MCF 10A (cell line): ENCODE data around the gene GLP2R. TPM values are rescaled to one million over a fixed set of nuclear protein-coding genes. Genes with fewer than 3 reads are reported as not detected.

Experiments used
- BruUV-seq: library from RNA; stranded (reverse); fragments of 400-500 nt; replicated peaks from 2 replicates; lab custom pipeline; 2021; lab: Mats Ljungman, UMichigan
- CTCF ChIA-PET: fragments of 300-600 bp; sonication (Branson Sonifier 250); formaldehyde crosslinking; extraction: SDS; loops from one replicate; lab custom pipeline; 2021; ENCODE audit warnings: antibody characterized with exemption, inconsistent platforms; lab: Yijun Ruan, JAX
- POLR2A ChIA-PET: fragments of 300-600, 350-650 bp; sonication (Branson Sonifier 250); formaldehyde crosslinking; extraction: SDS; loops from one replicate; lab custom pipeline; 2020; ENCODE audit warnings: antibody characterized with exemption, inconsistent platforms; lab: Yijun Ruan, JAX
- DNase-seq: peaks from one replicate; pipeline ENCODE4 v3.0.0-alpha.2; 2018; ENCODE audit not compliant: unreplicated experiment
- H3K27ac Mint-ChIP-seq: one replicate; pipeline ENCODE4 v1.8.0; 2022; ENCODE audit warnings: mild to moderate bottlenecking, low read depth, mixed read lengths; ENCODE audit not compliant: unreplicated experiment
- H3K27me3 Mint-ChIP-seq: one replicate; pipeline ENCODE4 v1.8.0; 2022; ENCODE audit warnings: mixed read lengths; ENCODE audit not compliant: insufficient read depth, unreplicated experiment
- H3K36me3 Mint-ChIP-seq: one replicate; pipeline ENCODE4 v1.8.0; 2022; ENCODE audit warnings: mild to moderate bottlenecking, moderate library complexity, mixed read lengths; ENCODE audit not compliant: insufficient read depth, unreplicated experiment
- H3K4me1 Mint-ChIP-seq: one replicate; pipeline ENCODE4 v1.8.0; 2022; ENCODE audit warnings: mixed read lengths; ENCODE audit not compliant: insufficient read depth, unreplicated experiment
- H3K4me3 Mint-ChIP-seq: one replicate; pipeline ENCODE4 v1.8.0; 2022; ENCODE audit warnings: mild to moderate bottlenecking, moderate library complexity, mixed read lengths; ENCODE audit not compliant: unreplicated experiment
- H3K9me3 Mint-ChIP-seq: one replicate; pipeline ENCODE4 v1.8.0; 2022; ENCODE audit warnings: mixed read lengths; ENCODE audit not compliant: unreplicated experiment
- CTCF ChIP-seq: fragments of 200-600 bp; IDR thresholded peaks from one replicate; pipeline ENCODE4 v1.8.0; 2022; ENCODE audit warnings: antibody characterized with exemption, mild to moderate bottlenecking; ENCODE audit not compliant: unreplicated experiment
- intact Hi-C: fragments of 100-400 bp; cut with micrococcal nuclease; formaldehyde crosslinking; loops from 2 replicates; pipeline ENCODE4 v1.14.1; 2022
- total RNA-seq: library from RNA; stranded (reverse); gene quantifications from 2 replicates; pipeline ENCODE4 v1.2.3, GENCODE V29; 2022

GLP2R gene
- total RNA-seq, 1 experiment from 2014 or later: 0.09 TPM

DNA sequence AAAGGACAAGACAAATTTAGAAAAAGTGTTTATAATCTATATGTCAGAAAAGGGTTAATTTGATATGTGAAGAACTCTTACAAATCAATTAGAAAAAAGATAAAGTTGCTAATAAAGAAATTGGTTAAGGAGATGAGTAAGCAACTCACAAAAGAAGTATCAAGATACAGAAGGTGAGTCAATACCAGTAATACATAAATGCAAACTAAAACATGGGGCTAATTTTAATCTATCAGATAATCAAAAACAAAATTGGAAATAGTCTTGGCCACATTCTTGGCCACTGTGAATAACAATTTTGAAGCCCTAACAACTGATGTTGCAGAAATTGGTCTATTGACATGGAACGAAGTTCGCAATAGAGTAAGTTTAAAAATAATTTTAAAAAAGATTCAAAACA is 41.2 kb upstream of the GLP2R start:
- ChIA-PET POLR2A (no interaction called here), CTCF (no interaction called here)
- TF ChIP-seq CTCF: no peak
- Mint-ChIP-seq H3K9me3 (no peaks in the 10 kb centered on the region), H3K27me3 (no peaks in the 10 kb centered on the region), H3K36me3 (no peaks in the 10 kb centered on the region), H3K4me1 (no peaks in the 10 kb centered on the region), H3K27ac (no peak overlapping the region), H3K4me3 (no peak overlapping the region)
- no TSS peak for BruUV-seq
- intact Hi-C loops: no loop called here
- no peak for DNase-seq

DNA sequence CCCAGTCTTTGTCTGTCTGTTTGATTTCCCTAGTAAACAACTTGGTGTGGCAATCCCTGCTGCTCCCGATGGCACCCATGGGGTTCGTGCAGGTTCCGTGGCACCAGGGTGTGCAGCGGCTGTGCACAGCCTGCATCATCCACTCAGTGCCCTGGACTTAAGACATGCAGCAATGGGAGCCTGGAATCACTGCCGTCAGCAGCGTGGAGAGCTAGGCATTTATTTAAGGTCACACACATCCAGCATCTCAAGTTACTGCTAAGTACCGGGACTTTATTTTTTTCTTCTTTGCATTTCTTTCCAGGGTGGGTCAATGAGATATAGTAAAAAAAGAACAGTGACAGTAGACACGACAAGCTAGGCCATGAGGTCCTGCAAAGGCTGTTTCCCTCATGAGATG is 37.1 kb upstream of the GLP2R start:
- intact Hi-C loops: no loop called here
- POLR2A ChIA-PET: no interaction called here
- BruUV-seq: no TSS peak
- no peaks in the 10 kb centered on the region for H3K9me3 Mint-ChIP-seq
- no peak overlapping the region for H3K4me3 Mint-ChIP-seq
- H3K27ac Mint-ChIP-seq: no peak overlapping the region
- CTCF ChIA-PET: interaction anchor here (0.6 to 1.7 kb wide), 5 partner anchors 14 to 539 kb away, joined by 3 to 5 read pairs (median 3); no protein-coding TSS in a partner anchor
- DNase-seq: no peak
- H3K27me3 Mint-ChIP-seq: no peaks in the 10 kb centered on the region
- no peaks in the 10 kb centered on the region for H3K36me3 Mint-ChIP-seq
- H3K4me1 Mint-ChIP-seq: no peaks in the 10 kb centered on the region
- no peak for TF ChIP-seq CTCF

GRCh38 chr17:9790316-9790715 is 35.4 kb upstream of the GLP2R start:
- H3K27me3 Mint-ChIP-seq: no peaks in the 10 kb centered on the region
- no peak for TF ChIP-seq CTCF
- ChIA-PET POLR2A (no interaction called here), CTCF (interaction anchor here (0.9 to 1.9 kb wide), 2 partner anchors 9 kb away, joined by 4 read pairs; no protein-coding TSS in a partner anchor)
- no peak overlapping the region for H3K4me3 Mint-ChIP-seq
- BruUV-seq: no TSS peak
- H3K27ac Mint-ChIP-seq: no peak overlapping the region
- intact Hi-C loops: no loop called here
- no peaks in the 10 kb centered on the region for H3K36me3 Mint-ChIP-seq
- no peaks in the 10 kb centered on the region for H3K9me3 Mint-ChIP-seq
- no peaks in the 10 kb centered on the region for H3K4me1 Mint-ChIP-seq
- DNase-seq: no peak

GRCh38 chr17:9790889-9791876 is 34.5 kb upstream of the GLP2R start, which contains the start of gene DHRS7C:
Gene DHRS7C (minus strand): TSS chr17:9791592. CDS start chr17:9791284, 308 bp downstream.
- intact Hi-C loops: no loop called here
- Mint-ChIP-seq H3K36me3 (no peaks in the 10 kb centered on the region), H3K4me3 (no peak within 1 kb of the TSS), H3K4me1 (no peaks in the 10 kb centered on the region), H3K27ac (no peak within 1 kb of the TSS), H3K27me3 (no peaks in the 10 kb centered on the region), H3K9me3 (no peaks in the 10 kb centered on the region)
- CTCF ChIA-PET: interaction anchor here (0.8 to 1.9 kb wide), 4 partner anchors 8 to 18 kb away, joined by 4 to 5 read pairs (median 4); no protein-coding TSS in a partner anchor
- BruUV-seq: no TSS peak
- TF ChIP-seq CTCF: no peak
- POLR2A ChIA-PET: no interaction called here
- no peak for DNase-seq
